Omental fat pad (tissue), 4 donors: Measurements from ENCODE around the gene TMC5. TPM values are rescaled to one million over a fixed set of nuclear protein-coding genes. Genes with fewer than 3 reads are reported as not detected.

ENCODE experiments used
- ATAC-seq: fragments of 150-250 bp; one replicate; pipeline ENCODE4 v1.9.1; 2016; ENCODE audit warnings: mild to moderate bottlenecking, moderate library complexity; ENCODE audit not compliant: low FRiP score
- DNase-seq: peaks from one replicate; pipeline ENCODE4 v3.0.0-alpha.2; 2019; ENCODE audit warnings: low spot score
- total RNA-seq, 4 donors: library from RNA; depleted of rRNA; stranded (reverse); fragments of >200 nt; gene quantifications; one replicate each; pipeline ENCODE4 v1.1.0, GENCODE V29; 2016
- TF ChIP-seq, protein P1 (sequence below), 3 donors: fragments of 450-650 bp; IDR thresholded peaks; one replicate each; pipeline ENCODE4 v1.5.1; 2016 to 2017; ENCODE audit warnings: antibody characterized with exemption in 3 of 3, mild to moderate bottlenecking in 3 of 3, moderate library complexity in 2 of 3

Gene TMC5
- total RNA-seq, 4 donors from 2014 or later, result 0.47 to 7.1 (median 1.1) TPM

DNA sequence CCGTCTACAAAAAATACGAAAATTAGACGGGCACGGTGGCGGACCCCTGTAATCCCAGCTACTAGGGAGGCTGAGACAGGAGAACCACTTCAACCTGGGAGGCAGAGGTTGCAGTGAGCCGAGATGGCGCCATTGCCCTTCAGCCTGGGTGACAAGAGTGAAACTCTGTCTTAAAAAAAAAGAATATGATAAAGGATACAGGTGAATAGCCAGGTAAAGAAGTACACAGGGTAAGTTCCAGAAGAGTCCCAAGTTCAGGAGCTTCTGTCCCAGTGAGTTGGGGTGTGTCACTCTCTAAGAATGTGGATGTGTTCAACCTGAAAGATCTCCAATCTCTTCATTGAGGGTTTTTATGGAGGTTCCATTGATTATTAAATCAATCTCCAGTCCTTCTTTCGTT is 6.8 kb downstream of the TMC5 start:
- no peak for DNase-seq
- TF ChIP-seq, protein P1, sequence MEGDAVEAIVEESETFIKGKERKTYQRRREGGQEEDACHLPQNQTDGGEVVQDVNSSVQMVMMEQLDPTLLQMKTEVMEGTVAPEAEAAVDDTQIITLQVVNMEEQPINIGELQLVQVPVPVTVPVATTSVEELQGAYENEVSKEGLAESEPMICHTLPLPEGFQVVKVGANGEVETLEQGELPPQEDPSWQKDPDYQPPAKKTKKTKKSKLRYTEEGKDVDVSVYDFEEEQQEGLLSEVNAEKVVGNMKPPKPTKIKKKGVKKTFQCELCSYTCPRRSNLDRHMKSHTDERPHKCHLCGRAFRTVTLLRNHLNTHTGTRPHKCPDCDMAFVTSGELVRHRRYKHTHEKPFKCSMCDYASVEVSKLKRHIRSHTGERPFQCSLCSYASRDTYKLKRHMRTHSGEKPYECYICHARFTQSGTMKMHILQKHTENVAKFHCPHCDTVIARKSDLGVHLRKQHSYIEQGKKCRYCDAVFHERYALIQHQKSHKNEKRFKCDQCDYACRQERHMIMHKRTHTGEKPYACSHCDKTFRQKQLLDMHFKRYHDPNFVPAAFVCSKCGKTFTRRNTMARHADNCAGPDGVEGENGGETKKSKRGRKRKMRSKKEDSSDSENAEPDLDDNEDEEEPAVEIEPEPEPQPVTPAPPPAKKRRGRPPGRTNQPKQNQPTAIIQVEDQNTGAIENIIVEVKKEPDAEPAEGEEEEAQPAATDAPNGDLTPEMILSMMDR (IDR thresholded peaks at IDR 0.05), result no peak
- ATAC-seq, result no peak

DNA sequence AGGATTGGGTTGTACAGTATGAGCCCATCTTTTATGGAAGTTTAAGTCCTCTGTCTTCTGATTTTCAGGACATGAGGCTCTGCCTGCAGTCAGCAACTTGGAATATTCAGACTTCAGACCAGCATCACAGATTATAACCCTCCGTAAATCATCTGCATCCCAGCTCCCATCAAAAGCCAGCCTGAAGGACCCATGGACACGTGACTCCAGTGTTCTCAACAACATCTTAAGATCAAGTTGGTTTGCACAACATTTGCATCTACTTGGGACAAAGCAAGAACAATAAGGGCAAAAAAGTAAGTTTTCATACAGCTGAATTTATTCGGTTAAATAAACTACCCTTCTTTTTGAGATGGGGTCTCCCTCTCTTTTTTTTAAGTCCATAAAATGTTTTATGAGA is 12.7 kb downstream of the TMC5 start:
- TF ChIP-seq, protein P1 (IDR thresholded peaks at IDR 0.05), result no peak
- ATAC-seq (no peak), DNase-seq (no peak)

DNA sequence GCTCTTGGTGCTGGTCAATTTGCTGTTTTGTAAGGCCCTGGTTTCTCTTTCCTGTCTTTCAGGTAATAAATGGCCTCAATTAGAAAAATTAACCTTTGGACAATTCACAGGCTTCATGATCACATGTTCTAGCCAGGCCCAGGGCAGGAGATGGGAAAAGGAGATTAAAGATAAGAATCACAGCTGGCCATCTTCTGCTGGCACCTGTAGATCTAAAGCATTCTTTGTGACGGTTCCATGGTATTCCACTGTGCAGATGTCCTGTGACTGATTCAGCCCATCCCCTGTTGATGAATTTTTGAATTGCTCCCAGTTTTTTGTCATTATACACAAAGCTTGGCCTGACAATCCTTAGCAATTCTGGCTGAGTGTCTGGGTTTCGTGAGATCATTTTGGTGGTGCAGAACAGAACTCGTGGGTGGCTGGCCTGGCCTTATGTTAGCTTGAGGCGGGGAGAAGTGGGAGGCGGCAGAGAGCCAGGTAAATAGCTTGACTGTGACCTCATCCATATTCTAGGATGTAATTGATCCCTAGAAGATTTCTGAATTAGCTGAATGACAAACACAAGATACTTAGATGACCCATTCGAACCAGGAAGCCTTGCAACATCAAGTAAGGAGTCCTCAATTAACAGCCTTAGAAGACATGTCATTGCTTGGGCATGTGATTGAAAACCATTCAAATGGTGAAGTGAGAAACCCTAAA is 14.1 kb downstream of the TMC5 start:
- no peak for DNase-seq
- TF ChIP-seq, protein P1 (IDR thresholded peaks at IDR 0.05), result no peak
- no peak for ATAC-seq

DNA sequence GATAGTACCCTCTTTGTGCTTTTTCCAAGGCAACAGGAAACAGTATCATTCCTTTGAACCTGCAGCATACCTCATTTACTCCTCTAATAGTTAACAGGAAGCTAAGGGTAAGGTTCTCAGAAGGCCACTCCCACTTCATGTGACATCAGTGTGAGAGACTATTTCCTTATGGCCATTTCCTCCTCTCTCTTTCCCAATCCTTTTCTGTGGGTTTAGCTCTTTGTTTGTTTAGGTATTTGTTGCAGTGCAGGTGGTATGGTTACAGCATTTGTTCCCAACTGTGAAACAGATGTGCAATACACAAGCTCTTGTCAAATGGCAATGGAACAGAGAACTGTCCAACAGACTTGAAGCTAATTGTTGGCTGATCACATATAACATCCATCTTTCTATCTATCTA is 14.7 kb downstream of the TMC5 start:
- TF ChIP-seq, protein P1 (IDR thresholded peaks at IDR 0.05), result no peak
- DNase-seq (no peak), ATAC-seq (no peak)

DNA sequence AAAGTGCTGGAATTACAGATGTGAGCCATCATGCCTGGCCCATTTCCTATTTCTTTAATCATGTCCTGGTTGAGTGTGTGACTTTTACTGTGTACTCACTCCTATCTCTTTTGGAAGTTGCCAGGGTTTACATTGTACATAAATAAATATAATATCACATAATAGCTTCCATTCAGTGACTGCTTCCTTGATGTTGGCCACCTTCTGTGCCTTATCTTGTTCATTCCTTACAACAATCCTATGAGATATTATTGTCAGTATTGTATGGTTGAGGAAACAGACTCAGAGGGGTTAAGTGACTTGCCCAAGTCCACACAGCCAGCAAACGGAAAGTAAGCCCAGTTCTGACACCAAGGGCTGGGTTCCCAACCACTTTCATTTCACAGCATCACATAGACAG is 16.9 kb downstream of the TMC5 start:
- TF ChIP-seq, protein P1 (IDR thresholded peaks at IDR 0.05), result no peak
- ATAC-seq, result no peak

DNA sequence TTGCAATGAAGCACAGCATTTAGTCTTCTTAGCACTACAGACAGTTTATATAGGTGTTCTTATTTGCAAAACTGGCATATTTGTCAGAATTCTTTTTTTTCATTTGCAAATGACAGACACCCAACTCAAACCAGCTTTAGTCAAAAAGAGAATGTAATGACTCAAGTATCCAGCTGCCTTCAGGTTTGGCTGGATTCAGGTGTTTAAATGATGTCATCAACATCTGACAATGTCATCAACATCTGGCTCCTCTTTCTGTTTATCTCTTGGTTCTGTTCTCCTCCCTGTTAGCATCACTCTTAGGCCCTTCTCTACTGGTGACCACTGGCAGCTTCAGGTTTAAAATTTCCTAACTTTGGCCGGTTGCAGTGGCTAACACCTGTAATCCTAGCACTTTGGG is 18.9 kb downstream of the TMC5 start:
- no peak for ATAC-seq
- TF ChIP-seq, protein P1 (IDR thresholded peaks at IDR 0.05), result no peak
- DNase-seq, result no peak

More for the DNA sequence above, 16.9 kb downstream of the TMC5 start:
- DNase-seq, result no peak

DNA sequence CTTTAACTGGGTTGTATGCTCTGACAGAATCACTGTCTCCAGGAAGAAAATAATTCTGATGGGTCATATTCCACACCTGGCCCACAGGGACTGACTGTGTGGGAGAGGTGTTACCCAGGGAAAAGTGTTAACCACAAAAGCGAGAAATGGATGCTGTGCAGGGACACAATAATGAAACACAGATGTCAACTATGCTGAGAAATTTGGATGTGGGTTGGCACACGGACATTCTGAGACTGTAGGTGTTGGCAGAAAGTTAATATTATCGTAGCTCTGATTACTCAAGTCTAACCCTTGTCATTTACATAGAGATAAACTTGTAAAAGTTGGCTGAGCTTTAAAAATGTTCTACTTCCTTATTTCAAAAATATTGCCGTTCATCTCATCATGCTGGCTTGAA is 19.6 kb downstream of the TMC5 start:
- ATAC-seq (peak; percentile 59), DNase-seq (no peak)
- TF ChIP-seq, protein P1 (IDR thresholded peaks at IDR 0.05), result no peak
